NCI-H69 (cell line): ENCODE results near the gene PXDC1.
"Not testable (repeated sequence)": the region's sequence is repeated elsewhere in the genome, so short reads cannot be mapped to it uniquely, and the experiment has no call there.

Experiments
- DNase-seq: peaks from one replicate; lab custom pipeline; 2025; lab: John Stamatoyannopoulos, UW

The PXDC1 gene

DNA sequence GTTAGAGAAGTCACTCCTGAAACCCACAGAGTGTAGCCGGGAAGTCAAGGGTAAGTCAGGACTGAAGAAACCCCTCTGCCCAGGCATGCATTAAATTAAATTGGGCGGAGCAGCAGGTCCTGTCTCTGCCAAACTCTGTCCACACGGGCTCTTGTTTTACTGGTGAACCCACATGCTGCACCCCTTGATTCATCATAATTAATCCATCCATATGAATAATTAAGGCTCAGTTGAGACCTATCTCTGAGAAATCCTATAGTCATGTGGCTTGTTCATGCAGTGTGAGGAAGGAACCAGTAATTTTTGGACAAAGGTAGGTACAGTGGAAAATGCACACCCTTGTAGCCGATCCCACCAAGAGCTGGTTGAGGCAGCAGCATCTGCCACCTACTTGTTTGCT lies 43.0 kb downstream of the PXDC1 start:
- DNase-seq = no peak

DNA sequence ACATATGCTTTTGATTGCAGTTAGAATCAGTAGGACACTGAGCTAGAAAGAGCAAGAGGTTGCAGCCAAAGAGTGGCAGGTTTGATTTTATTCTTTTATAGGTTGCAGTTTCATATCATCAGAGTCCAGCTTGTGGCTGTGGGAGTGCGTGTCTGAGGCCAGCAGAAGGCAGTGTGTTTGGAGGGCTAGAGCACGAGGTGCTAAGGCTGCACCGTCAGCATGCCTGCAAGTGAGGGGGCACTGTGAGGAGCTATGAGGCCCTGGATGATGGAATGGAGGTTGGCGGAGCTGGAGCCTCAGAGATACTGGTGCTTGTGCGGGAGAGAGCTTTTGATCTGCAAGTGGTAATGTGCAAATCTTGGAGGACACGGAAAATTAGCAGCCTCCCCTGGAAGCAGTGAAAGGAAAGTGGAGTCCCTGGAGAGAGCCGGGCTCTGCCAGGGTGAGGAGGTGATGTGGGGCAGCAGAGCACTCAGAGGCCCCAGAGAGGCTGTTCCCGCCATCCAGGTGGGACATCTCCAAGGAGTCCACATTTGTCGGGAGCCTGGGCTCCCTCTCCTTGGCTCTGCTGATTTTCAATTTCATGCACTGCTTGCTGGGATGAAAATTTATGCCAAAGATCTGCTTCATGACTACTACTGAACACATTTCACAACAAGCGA lies 43.6 kb downstream of the PXDC1 start:
- DNase-seq = no peak

DNA sequence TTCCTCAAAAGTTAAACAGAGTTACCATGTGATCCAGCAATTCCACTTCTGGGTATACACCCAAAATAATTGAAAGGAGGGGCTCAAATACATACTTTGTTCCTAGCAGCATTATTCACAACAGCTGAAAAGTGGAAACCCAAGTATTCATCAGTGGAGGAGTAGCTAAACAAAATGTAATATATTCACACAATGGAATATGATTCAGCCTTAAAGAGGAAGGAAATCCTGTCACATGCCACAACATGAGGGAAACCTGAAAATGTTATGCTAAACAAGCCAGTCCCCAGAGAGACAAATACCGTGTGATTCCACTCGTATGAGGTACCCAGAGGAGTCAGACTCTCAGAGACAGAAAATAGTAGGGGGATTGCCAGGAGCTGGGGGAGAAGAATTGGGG lies 44.5 kb downstream of the PXDC1 start:
- no peak for DNase-seq

DNA sequence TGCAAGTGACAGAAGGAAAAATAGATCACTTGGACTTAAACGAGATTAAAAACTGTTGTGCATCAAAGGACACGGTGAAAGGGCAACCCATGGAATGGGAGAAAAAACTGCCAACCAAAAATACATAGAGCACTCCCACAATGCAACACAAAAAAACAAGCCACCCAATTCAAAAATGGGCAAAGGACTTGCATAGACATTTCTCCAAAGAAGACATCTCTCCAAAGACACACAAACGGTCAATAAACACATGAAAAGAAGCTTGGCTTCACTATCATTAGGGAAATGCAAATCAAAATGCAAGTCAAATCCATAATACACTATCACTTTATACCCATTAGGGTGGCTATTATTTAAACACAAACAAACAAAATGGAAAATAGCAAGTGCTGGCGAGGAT lies 45.0 kb downstream of the PXDC1 start:
- DNase-seq = no peak

DNA sequence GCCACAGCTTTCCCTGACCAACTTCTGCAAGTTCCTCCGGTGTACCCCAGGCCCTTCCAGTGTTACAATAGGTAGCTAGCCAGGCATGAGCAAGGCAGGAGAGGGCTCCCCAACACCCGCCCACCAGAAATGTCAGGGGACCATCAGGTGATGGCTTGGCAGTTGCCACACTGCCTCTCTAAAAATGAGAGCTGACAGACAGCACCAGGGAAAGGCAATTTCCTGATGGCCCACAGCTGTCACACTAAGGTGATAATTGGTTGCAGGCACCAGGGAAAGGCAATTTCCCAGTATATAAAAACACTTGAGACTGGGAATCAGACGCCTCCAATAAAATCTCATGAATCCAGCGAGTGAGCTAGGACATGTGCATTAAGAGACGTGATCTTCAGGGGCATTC lies 49.9 kb downstream of the PXDC1 start:
- no peak for DNase-seq

DNA sequence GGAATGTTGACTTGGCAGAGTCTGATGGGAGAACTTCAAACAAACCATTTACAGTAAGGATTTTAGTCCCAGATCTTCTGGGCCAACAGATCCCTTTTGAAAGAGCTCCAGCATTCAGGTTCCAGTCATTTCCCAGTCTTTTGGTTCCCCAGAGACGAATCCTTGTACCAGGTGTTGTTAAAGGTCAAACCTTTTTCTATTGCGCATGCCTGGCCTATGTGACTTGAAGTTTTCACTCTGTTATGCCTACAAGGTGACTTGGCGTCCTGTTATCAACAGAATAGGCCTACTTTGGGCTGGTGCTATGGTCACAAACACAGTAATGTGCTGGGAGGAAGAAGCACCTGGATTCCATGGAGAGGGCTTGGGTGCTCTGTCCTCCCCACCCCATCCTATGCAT lies 52.3 kb downstream of the PXDC1 start:
- DNase-seq = no peak

DNA sequence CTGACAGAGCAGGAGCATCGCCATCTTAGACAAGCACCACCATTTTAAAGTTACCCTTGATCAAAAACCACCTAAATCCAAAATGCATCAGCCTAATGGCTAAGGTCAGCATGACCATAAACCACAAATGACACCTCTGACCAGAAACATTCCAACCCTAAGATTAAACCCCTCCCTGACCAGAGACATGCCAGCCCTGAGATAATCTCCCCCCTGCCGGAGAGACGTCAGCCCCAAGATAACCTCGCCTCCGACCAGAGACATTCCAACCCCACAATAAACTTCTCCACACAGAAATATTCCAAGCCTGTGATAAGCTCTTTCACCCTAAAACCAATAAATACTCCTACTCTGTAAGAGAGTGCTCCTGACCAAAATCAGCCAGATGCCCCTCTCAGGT lies 53.5 kb downstream of the PXDC1 start:
- no peak for DNase-seq

DNA sequence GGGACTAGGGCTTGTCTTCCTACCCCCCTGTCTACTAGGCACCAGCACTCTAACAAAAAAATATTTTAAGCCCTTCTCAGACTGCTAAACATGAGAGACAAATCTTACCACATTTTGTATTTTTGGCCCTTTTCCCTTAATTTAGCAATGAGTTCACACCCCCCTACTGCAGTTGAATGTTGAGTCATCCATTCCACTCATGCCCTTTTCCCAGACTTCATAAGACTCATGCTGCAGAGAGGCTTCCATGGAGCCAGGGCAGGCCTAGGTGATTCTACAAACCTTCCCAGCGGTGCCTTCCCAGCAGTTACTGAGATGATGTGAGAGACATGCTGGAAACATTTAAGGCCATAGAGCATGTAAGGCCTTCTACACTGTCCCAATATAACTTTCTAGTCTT lies 53.9 kb downstream of the PXDC1 start:
- no peak for DNase-seq

DNA sequence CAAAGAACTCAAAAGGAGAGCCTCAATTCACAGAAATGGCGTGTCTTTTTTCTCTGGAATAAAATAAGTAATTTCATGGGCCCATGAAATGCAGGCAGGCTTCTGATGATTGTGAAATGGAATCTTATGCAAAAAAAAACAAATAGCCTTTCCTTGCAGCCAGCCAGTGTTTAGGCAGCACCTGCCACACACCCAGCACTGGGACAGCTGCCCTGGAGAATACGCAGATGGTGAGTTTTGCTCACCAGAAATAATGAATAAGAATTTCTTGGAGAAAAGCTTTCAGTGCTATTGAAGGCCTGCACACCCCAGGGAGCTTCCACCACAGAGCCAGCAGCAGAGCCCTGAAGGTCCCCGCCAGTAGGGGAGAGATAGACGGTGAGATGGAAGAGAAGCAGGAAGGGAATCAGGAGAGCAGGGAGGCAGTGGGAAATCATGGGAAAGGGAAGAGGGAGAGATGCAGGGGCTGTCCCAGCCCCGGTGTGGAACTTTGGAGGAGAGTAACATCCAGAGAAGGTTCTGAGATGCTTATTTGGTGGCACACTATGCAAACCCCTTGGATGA lies 54.9 kb downstream of the PXDC1 start:
- no peak for DNase-seq

DNA sequence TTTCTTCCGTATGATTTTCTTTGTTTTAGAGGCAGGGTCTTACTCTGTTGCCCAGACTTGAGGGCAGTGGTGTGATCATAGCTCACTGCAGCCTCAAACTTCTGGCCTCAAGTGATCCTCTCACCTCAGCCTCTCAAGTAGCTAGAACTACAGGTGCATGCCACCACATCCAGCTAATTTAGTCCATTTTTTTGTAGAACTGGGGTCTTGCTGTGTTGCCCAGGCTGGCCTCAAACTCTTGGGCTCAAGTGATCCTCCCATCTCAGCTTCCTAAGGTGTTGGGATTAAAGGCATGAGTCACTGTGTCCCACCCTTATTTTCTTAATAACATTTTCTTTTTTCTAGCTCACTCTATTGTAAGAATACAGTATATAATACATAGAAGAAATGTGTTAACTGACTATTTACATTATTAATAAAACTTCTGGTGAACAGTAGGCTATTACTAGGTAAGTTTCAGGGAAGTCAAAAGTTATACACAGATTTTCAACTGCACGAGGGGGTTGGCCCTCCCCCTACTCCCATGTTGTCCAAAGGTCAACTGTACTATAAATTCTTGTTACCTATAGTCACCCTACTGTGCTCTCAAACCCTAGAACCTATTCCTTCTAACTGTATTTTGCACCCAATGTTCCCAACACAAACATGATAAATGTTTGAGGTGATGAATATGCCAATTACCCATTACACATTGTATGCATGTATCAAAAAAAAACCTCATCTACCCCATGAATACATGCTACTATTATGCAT lies 56.3 kb downstream of the PXDC1 start:
- DNase-seq = no peak

DNA sequence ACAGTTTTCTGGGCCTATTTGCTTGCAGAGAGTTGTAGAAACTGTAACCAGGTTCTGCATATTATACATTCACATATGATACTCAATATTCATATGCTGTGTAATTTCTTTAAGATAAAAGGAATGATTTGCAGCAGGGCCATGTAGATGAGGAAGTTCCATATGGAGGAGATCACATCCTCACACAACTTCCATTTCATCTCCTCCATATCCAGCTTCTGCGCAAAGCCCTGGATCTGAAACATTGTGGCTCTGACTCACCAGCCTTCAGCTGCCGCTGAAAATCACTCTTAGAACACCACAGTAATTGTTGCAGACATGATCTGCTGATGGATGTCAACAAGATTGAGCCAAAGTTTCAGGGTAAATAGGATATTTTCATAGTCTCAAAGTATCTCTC lies 57.7 kb downstream of the PXDC1 start:
- DNase-seq = no peak

DNA sequence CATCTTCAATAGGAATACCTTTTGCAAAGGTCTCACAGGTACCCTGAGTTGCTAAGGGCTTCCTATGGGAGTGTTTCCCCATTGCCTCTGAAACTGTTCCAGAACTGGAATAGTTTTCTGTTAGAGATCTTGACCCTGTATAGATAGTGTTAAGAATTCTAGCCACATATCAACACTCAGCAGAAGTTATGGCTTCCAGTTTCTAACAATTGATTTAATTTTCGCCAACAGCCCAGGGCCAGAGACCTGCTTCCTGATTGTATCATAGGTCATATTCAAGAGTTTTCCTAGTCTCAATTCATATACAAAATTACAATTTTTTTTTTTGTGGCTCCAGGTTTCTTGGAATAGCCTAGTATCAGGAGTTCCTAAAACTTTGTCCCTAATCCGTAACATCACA lies 61.0 kb downstream of the PXDC1 start:
- no peak for DNase-seq

DNA sequence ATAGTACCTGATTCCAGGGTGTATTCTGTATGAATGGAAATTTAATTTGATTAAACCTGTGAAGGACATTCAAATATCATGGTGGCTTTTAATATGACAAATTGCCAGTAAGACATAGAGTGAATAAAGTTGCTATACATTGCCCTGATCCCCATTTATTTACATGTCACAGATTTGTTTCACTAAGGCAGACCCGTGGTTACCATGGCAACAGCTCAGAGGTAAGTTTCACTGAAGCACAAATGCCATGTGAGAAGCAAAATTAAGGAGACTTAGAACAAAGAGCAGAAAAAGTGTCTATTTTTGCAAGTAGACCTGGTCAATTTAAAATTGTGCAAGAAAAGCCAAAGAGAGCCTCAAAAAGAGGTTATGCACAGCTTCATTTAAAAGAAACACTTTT lies 63.7 kb downstream of the PXDC1 start:
- DNase-seq = peak; percentile 40

DNA sequence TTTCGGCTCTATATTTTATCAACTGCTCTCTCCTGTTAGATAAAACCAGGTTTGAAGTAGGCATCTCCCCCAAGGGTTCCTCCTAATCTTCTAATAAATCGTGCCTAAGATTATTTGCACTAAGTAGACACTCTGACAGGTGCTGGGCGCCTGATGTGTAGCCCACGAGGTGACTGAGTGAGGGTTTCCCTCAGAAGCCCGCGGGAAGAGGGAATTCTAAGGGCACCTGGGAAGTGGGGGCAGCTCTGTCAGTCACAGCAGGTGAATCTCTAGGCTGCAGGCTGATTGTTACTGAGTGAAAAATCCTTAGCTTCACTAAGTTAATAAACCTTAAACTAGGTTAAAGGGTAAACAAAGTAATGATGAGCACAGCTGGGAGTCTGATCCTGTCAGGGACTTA lies 68.2 kb downstream of the PXDC1 start:
- peak; percentile 11 for DNase-seq

DNA sequence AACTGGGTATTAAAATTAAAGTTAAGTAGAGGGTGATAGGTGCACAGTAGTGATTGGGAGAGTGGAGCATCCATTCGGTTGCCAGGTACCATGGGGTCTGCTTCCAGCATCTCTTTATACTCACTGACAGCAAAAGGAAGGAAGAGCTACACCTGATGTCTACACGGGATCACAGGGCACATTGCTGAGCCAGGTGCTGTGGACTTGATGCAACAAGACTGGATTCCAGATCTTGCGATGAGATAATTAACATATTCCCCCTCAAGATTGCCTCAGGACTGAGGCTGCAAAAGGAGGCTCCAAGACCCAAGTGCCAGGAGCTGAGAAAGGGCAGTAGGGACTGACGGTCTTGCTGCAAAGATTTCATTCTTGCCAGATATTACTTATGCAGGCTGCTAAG lies 72.6 kb downstream of the PXDC1 start:
- no peak for DNase-seq

DNA sequence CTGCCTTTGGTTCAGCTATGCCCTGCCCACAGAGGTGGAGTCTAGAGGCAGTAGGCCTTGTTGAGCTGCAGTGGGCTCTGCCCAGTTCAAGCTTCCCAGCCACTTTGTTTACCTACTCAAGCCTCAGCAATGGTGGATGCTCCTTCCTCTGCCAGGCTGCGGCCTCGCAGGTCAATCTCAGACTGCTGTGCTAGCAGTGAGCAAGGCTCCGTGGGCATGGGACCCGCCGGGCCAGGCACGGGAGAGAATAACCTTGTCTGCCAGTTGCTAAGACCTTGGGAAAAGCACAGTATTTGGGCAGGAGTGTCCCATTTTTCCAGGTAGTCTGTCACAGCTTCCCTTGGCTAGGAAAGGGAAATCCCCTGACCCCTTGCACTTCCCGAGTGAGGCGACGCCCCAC lies 73.8 kb downstream of the PXDC1 start:
- DNase-seq = not testable (repeated sequence)

DNA sequence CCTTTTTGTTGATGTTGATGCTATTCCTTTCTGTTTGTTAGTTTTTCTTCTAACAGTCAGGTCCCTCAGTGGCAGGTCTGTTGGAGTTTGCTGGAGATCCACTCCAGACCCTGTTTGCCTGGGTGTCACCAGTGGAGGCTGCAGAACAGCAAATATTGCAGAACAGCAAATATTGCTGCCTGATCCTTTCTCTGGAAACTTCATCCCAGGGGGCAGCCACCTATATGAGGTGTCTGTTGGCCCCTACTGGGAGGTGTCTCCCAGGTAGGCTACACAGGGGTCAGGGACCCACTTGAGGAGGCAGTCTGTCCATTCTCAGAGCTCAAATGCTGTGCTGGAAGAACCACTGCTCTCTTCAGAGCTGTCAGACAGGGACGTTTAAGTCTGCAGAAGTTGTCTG lies 74.2 kb downstream of the PXDC1 start:
- DNase-seq = not testable (repeated sequence)
